Duodenal mucosa (tissue), 2 donors: Measurements from ENCODE around the gene PYGB.

Experiments
- H3K27ac ChIP-seq: one replicate; pipeline ENCODE4 v1.7.0; 2013; ENCODE audit warnings: low read depth, low read length
- H3K27me3 ChIP-seq, 2 donors: one replicate each; pipeline ENCODE4 v1.7.0; 2013; ENCODE audit warnings: low read length in 2 of 2, control low read depth in 1 of 2; ENCODE audit not compliant: insufficient read depth in 2 of 2, control insufficient read depth in 1 of 2
- H3K36me3 ChIP-seq, 2 donors: one replicate each; pipeline ENCODE4 v1.7.0; 2013; ENCODE audit warnings: low read length in 2 of 2, control low read depth in 1 of 2; ENCODE audit not compliant: insufficient read depth in 2 of 2, control insufficient read depth in 1 of 2
- H3K4me1 ChIP-seq, 2 donors: one replicate each; pipeline ENCODE4 v1.7.0; 2013; ENCODE audit warnings: low read length in 2 of 2, control low read depth in 1 of 2; ENCODE audit not compliant: insufficient read depth in 2 of 2, control insufficient read depth in 1 of 2
- H3K4me3 ChIP-seq, 2 donors: one replicate each; pipeline ENCODE4 v1.7.0; 2013; ENCODE audit warnings: low read length in 2 of 2, low read depth in 1 of 2
- H3K9ac ChIP-seq, 2 donors: one replicate each; pipeline ENCODE4 v1.7.0; 2013; ENCODE audit warnings: low read length in 2 of 2, low read depth in 1 of 2
- H3K9me3 ChIP-seq, 2 donors: one replicate each; pipeline ENCODE4 v1.7.0; 2013; ENCODE audit warnings: low read length in 2 of 2, control low read depth in 1 of 2; ENCODE audit not compliant: control insufficient read depth in 1 of 2

PYGB gene

DNA sequence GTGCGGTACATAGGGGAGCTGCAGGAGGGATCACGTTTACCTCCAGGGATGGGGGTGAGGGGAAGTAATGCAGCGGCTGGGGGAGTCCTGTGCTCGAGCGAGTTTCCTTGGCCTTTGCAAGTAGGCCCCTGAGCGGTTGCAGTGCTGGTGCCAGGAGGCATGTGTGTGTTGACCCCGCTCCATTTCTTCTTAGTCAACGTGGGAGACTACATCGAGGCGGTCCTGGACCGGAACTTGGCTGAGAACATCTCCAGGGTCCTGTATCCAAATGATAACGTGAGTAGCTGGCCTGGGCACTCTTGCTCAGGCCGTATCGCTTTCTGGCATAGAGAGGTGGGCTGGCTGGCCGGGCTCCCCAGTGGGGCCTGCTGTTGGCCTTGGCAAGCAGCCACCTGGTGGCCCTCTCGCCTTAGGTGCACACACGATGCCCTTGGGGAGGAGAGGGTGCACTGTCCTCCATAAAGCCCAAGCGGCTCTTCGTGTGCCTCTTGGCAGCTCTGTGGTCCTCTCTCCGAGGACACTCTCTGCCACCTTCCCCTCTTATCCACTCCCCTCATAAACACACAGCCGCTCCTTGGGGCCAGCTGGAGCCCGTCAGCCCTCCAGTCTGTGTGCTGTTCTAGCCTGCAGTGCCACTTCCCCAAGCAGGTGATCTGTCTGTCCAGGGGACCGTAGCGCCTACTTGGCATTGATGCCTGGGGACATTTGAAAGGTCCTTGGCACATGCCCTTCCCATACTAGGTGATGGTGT lies 29.3 kb downstream of the PYGB start:
- no peaks in the 10 kb centered on the region for H3K4me1 ChIP-seq
- H3K9ac ChIP-seq = no peak overlapping the region
- no peaks in the 10 kb centered on the region for H3K9me3 ChIP-seq
- H3K27ac ChIP-seq = no peak overlapping the region
- peaks cover 37 to 89% of the 10 kb centered on the region in 2 donors for H3K36me3 ChIP-seq
- no peak overlapping the region for H3K4me3 ChIP-seq
- H3K27me3 ChIP-seq = no peaks in the 10 kb centered on the region

DNA sequence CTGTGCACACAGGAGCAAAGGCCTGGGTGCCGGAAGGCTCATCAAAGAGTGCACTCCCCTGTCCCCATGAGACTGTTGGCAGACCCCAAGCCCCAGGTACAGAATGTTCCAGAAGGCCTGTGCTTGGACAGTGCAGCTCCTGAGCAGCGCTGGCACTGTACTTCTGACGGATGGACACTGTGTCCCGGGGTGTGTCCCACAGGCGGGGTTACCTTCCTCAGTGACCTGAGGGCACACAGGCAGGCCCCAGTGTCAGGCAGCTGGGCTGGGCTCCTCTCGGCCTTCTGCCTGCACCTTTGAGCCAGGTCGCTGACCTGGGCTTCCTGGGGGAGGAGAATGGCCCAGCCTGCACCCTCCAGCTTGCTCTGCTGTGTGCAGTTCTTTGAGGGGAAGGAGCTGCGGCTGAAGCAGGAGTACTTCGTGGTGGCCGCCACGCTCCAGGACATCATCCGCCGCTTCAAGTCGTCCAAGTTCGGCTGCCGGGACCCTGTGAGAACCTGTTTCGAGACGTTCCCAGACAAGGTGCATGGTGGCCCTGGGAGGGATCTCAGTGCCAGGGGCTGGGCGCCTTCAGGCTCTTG lies 30.1 kb downstream of the PYGB start:
- Histone ChIP-seq H3K4me3 (no peak overlapping the region), H3K36me3 (peaks cover 37 to 85% of the 10 kb centered on the region in 2 donors), H3K9ac (no peak overlapping the region), H3K4me1 (no peaks in the 10 kb centered on the region), H3K27me3 (no peaks in the 10 kb centered on the region), H3K9me3 (no peaks in the 10 kb centered on the region), H3K27ac (no peak overlapping the region)

DNA sequence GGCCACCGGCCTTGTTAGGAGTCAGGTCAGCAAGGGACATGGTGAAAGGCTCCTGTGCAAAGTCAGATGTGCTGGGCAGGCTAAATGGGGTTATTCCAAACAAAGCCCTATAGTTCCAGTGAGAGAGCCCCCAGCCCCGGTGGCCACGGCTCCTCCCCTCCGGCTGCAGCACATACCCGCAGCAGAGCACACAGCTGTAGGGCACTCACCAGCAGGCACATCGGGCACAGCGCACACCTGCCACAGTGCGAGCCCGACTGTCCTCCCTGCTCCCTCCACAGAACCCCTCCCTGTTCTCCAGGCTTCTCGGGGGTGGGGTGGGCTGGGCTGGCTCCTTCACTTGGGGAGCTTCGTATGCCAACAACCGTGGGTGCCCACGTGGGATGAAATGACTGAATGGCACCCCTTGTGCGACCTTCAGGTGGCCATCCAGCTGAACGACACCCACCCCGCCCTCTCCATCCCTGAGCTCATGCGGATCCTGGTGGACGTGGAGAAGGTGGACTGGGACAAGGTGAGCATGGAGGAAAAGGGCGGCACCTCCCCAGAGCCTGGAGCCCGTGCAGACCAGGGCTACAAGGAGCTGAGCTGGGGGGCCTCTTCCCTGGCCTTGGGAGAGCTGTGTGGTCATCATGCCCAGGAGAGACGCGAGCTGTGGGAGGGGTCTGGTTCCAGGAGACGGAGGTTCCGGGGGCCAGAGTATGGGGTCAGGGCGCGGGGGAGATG lies 30.9 kb downstream of the PYGB start:
- Histone ChIP-seq H3K4me1 (no peaks in the 10 kb centered on the region), H3K27ac (no peak overlapping the region), H3K4me3 (no peak overlapping the region), H3K9ac (no peak overlapping the region), H3K27me3 (no peaks in the 10 kb centered on the region), H3K36me3 (peaks cover 37 to 84% of the 10 kb centered on the region in 2 donors), H3K9me3 (no peaks in the 10 kb centered on the region)

DNA sequence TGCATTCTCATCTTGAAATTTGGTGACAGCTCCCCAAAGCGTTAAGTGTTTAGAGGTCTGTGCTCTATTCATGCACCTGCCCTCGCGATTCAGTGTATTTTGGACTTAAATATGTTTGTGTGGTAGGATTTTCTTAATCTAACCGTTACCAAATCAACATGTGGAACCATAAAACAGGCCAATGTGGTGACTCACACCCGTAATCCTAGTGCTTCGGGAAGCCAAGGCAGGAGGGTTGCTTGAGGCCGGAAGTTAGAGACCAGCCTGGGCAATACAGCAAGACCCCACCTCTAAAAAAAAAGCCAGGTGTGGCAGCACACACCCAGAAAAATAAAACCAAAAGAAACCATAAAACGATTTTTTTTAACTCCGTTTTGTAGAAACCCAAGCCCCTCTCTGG lies 31.5 kb downstream of the PYGB start:
- H3K9ac ChIP-seq = no peak overlapping the region
- no peak overlapping the region for H3K27ac ChIP-seq
- no peaks in the 10 kb centered on the region for H3K4me1 ChIP-seq
- H3K4me3 ChIP-seq = no peak overlapping the region
- H3K9me3 ChIP-seq = no peaks in the 10 kb centered on the region
- H3K36me3 ChIP-seq = peaks cover 33 to 85% of the 10 kb centered on the region in 2 donors
- no peaks in the 10 kb centered on the region for H3K27me3 ChIP-seq

DNA sequence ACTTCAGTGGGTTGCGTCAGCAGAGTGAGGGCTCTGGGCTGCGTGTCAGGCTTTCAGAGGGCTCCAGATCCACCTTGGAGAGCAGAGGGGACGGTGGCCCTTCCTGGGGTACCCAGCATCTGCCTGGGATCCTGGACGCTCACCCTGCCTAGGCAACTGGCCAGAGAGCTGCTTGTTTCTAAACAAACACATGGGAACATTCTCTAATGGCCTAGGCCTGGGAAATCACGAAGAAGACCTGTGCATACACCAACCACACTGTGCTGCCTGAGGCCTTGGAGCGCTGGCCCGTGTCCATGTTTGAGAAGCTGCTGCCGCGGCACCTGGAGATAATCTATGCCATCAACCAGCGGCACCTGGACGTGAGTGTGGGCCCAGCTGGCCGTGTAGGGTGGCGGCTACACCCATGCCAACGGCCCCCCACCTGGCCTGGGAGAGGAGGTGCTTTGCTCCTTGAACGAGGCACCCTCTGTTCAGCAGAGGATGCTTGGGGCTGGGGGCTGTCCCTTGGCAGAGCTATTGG lies 32.2 kb downstream of the PYGB start:
- no peak overlapping the region for H3K27ac ChIP-seq
- H3K4me1 ChIP-seq = no peaks in the 10 kb centered on the region
- H3K4me3 ChIP-seq = no peak overlapping the region
- peaks cover 31 to 82% of the 10 kb centered on the region in 2 donors for H3K36me3 ChIP-seq
- no peaks in the 10 kb centered on the region for H3K27me3 ChIP-seq
- H3K9ac ChIP-seq = no peak overlapping the region
- H3K9me3 ChIP-seq = no peaks in the 10 kb centered on the region

DNA sequence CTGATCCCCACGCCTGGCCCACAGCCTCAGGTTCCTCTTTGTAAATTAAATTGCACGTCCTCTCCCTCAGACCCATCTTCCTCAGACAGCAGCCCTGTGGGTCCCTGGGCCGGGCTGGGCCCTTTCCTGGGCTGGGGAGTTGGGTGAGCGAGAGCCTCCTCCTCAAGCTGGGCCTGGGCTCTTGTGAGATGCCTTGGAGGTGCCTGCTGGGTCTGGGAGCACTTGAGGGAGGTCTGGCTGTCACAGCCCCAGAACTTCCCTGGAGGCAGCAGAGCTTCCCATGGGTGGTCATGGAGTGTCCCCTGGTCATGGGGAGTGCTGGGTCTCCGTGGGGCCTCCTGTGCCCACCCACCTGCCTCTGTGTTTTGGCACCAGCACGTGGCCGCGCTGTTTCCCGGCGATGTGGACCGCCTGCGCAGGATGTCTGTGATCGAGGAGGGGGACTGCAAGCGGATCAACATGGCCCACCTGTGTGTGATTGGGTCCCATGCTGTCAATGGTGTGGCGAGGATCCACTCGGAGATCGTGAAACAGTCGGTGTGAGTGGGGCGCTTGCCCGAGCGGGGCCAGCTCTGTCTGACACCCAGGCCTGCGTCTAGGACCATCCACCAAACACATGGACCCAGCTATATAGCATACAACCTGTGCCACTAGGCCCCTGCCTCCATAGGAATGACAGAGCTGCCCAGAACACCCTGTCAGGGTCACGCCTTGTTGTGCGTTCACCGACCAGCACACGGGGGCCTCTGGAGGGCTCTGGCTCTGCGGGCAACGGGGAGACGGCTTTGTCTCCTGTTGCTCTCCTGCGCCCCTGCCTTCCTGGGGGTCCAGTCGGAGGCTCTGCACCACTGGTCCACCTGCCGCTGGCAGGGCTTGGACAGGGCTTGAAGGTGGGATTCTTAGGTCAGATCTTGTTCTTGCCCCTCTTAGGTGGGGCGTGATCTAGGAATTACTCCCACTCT lies 33.0 kb downstream of the PYGB start:
- no peaks in the 10 kb centered on the region for H3K9me3 ChIP-seq
- H3K4me3 ChIP-seq = no peak overlapping the region
- no peak overlapping the region for H3K9ac ChIP-seq
- H3K36me3 ChIP-seq = peaks cover 31 to 82% of the 10 kb centered on the region in 2 donors
- no peaks in the 10 kb centered on the region for H3K27me3 ChIP-seq
- H3K27ac ChIP-seq = no peak overlapping the region
- no peaks in the 10 kb centered on the region for H3K4me1 ChIP-seq

DNA sequence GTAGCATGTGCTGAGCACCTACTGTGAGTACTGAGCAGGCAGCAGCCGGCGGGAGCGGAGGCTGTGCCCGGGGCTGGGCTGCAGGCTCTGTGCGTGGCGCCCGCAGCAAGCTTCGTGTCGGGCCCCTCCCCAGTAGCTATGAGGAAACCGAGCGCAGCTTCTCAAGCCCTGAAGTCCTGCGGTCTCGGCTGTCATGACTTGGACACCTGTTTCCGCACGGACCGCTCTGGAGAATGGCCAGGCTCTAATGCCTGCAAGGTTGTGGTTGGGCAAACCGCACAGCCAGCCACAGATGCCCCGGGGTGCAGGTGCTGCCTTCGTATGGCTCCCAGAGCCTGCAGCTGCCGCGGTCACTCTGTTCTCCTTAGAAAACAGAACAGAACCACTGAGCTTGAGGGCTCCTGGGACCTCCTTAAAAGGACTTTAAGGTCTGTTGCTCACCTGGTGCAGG lies 33.7 kb downstream of the PYGB start:
- no peaks in the 10 kb centered on the region for H3K27me3 ChIP-seq
- H3K4me1 ChIP-seq = no peaks in the 10 kb centered on the region
- no peak overlapping the region for H3K4me3 ChIP-seq
- no peak overlapping the region for H3K27ac ChIP-seq
- H3K9me3 ChIP-seq = no peaks in the 10 kb centered on the region
- peaks cover 31 to 84% of the 10 kb centered on the region in 2 donors for H3K36me3 ChIP-seq
- H3K9ac ChIP-seq = no peak overlapping the region

DNA sequence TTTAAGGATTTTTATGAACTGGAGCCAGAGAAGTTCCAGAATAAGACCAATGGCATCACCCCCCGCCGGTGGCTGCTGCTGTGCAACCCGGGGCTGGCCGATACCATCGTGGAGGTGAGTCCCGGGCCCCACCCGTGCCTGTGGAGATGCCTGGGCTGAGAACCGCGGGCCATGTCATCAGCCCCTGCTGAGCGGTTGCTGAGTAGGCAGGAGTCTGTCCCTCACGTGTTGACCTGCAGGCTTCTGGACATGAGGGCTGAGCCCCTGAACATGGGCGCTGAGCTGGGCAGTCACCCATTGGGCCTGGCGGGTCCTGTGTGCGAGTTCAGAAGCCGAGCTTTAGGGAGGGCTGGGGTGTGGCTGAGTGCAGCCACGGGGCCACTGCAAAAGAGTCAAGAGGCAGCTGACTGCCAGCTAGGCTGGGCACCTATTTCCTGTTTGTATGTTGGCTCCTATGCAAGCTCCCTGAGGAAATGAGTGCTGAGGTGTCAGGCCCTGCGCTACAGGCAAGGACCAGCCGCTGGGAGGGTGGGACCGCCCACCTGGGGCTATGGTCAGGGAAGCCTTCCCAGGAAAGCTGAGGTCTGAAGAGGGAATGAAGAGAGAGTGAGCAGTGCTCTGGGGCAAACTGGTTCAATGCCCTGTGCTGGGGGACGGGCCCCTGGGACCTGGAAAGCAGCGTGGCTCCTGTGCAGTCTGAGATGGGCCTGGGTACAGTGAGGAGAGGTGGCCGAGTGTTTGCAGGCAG lies 34.3 kb downstream of the PYGB start:
- H3K27ac ChIP-seq = peak overlapping the region; percentile 25
- H3K4me1 ChIP-seq = no peaks in the 10 kb centered on the region
- no peak overlapping the region for H3K4me3 ChIP-seq
- H3K36me3 ChIP-seq = peaks cover 28 to 86% of the 10 kb centered on the region in 2 donors
- H3K9ac ChIP-seq = no peak overlapping the region
- no peaks in the 10 kb centered on the region for H3K9me3 ChIP-seq
- H3K27me3 ChIP-seq = no peaks in the 10 kb centered on the region

DNA sequence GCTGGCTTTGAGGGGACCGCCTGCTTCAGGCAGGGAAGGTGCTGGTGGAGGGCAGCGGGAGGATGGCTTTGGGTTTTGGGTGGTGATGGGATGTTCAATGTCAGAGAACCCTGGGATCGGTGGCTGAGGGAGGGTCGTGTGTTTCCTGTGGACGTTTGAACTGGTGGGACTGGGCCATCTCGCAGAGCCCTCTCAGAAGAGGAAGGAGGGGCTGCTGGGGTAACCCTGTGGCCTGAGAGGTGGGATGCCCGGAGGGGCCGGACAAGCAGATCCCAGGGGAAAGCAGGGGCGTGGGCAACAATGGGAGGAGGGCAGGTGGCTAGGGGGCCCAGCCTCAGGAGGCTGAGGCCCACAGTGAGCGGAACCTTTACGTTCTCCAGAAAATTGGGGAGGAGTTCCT lies 34.9 kb downstream of the PYGB start:
- Histone ChIP-seq H3K36me3 (peaks cover 22 to 86% of the 10 kb centered on the region in 2 donors), H3K4me1 (no peaks in the 10 kb centered on the region), H3K27ac (no peak overlapping the region), H3K4me3 (no peak overlapping the region), H3K9me3 (no peaks in the 10 kb centered on the region), H3K9ac (no peak overlapping the region), H3K27me3 (no peaks in the 10 kb centered on the region)
